NOMO-1 treated with DMSO at 0.1 percent for 48 hours (cell line): ENCODE data around the gene ZNF157.

Experiments
- DNase-seq: peaks from one replicate; lab custom pipeline; 2025; ENCODE audit not compliant: unreplicated experiment; lab: John Stamatoyannopoulos, UW

Gene ZNF157

DNA sequence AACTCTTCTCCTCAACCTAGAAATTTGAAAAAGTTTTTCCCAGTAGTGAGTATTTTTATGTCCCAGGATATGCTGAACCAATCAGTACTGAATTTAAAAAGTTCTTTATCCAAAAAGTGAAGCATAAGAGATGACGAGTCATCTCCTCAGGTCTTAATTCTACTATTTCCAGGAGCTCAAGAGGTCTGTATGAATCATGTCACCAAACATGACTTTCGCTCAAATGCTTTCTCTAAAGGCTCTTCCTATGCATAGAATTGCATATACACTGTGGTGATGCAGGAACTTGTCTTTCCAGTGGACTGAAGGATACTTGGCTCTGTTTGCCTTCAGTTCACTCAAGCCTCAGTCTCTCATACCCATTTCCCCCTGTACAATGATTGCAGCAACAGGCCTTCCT is 76.6 kb downstream of the ZNF157 start:
- DNase-seq: no peak

- no peak for DNase-seq
These were observed 77.2 kb downstream of the ZNF157 start for GRCh38 chrX:47447607-47448006.

DNA sequence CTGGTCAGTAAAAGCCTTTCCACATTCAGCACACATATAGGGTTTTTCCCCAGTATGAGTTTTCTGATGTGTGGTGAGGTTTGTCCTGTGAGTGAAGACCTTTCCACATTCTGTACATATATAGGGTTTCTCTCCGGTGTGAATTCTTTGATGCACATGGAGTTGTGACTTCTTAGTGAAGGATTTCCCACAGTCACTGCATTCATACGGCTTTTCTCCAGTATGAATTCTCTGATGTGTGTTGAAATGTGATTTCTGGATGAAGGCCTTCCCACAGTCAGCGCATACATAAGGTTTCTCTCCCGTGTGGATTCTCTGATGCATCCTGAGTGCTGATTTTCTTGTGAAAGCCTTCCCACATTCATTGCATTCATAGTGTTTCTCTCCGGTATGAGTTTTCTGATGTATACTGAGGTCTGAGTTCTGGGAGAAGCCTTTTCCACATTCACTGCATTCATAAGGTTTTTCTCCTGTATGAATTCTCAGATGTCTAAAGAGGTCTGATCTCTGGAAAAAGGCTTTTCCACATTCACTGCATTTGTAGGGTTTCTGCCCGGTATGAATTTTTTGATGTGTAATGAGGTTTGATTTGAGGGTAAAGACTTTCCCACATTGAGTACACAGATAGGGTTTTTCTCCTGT is 77.9 kb downstream of the ZNF157 start:
- no peak for DNase-seq

- no peak for DNase-seq
These were observed 81.7 kb downstream of the ZNF157 start for GRCh38 chrX:47452112-47452511.

DNA sequence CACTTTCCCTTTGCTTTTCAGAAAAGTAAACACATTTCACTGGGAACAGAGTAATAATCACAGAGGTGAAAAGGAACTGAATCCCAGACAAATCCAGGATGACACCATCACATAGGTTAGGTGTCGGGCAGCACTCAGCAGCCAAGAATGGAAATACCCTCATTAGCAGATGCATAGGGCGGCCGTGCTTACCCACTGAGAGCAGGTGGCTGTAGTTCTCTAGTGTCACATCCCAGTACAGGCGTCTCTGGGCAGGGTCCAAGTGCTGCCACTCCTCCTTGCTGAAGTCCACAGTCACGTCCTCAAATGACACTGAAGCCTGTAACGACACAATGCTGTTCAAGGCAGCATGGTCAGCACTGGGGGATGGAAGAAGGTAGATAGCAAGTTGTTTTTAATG is 85.7 kb downstream of the ZNF157 start:
- DNase-seq: no peak

DNA sequence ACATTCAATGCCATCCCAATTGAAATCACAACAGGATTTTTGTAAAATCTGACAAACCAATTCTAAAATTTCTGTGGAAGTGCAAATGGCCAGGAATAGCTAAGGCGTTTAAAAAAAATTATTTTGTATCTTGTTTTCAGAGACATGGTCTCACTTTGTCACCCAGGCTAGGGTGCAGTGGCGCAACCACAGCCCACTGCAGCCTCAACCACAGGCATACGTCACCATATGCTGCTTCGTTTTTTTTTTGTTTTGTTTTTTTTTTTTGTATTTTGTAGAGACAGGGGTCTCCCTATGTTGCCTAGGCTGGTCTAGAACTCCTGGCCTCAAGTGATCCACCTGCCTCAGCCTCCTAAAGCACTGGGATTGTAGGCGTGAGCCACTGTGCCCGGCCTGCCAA is 88.2 kb downstream of the ZNF157 start:
- no peak for DNase-seq

DNA sequence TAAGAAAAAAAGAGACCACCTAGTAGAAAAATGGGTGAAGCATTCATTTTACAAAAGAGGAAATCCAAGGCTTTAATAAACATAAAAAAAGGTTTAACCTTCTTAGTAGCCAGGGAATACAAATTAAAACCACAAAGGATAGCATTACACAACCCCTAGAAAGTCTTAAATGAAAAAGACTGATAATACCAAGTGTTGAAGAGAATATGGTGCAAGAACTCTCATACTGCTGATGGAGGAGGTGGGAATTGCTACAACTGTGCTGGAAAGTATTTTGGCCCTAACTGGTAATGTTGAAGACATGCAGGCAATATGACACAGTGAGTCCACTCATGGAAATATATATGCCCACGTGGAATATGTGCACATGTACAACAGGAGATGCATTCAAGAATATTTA is 90.2 kb downstream of the ZNF157 start:
- DNase-seq: no peak
